HepG2 (cell line): ENCODE results near the gene TMEM87B. TPM values are rescaled to one million over a fixed set of nuclear protein-coding genes. Genes with fewer than 3 reads are reported as not detected.

ENCODE experiments used
- ATAC-seq: fragments of 200-7000 bp; cut with Tn5 transposase; 3 replicates; pipeline ENCODE4 v1.9.1; 2020; ENCODE audit warnings: mild to moderate bottlenecking, moderate library complexity
- BruUV-seq: library from RNA; stranded (reverse); fragments of 400-500 nt; replicated peaks from 2 replicates; lab custom pipeline; 2021; lab: Mats Ljungman, UMichigan
- CTCF ChIA-PET: fragments of 300-600 bp; formaldehyde crosslinking; extraction: SDS; loops from one replicate; lab custom pipeline; 2021; ENCODE audit warnings: low total read pairs, inconsistent platforms, low intra/inter-chr PET ratio; lab: Yijun Ruan, JAX
- POLR2A ChIA-PET: fragments of 350-600 bp; sonication (Branson Sonifier 250); formaldehyde crosslinking; loops from one replicate; lab custom pipeline; 2020; ENCODE audit warnings: antibody characterized with exemption, inconsistent platforms; lab: Yijun Ruan, JAX
- DNase-seq: peaks from one replicate; pipeline ENCODE4 v3.0.0-alpha.2; 2015; ENCODE audit warnings: low spot score
- FAIRE-seq: peaks from 3 replicates; lab custom pipeline; 2011; peaks lifted over from hg19 to GRCh38; lab: Jason Lieb, UNC
- H2AFZ ChIP-seq: one replicate; pipeline ENCODE4 v1.6.1; 2011; ENCODE audit warnings: low read length, inconsistent platforms
- H3K27ac ChIP-seq: fragments of 300-600 bp; 3 replicates; pipeline ENCODE4 v1.8.0; 2011; ENCODE audit warnings: mixed run types, mild to moderate bottlenecking, mixed read lengths, low read length, inconsistent platforms; ENCODE audit not compliant: insufficient read depth; ENCODE audit errors: extremely low read length
- H3K27me3 ChIP-seq, 2 experiments: fragments of 200-600 bp in 1 of 2; 2 replicates in 1 of 2; 3 replicates in 1 of 2; pipeline versions ENCODE4 v1.6.0 to v1.8.0; 2011; ENCODE audit warnings: low read length in 2 of 2, mild to moderate bottlenecking in 2 of 2, moderate library complexity in 2 of 2, inconsistent platforms in 1 of 2; ENCODE audit not compliant: insufficient read depth in 2 of 2, control insufficient read depth in 1 of 2
- H3K36me3 ChIP-seq, 2 experiments: fragments of 200-600 bp in 1 of 2; replicated peaks in 1 of 2; 2 replicates in 1 of 2; 3 replicates in 1 of 2; pipeline versions ENCODE4 v1.5.1 to v1.8.0; 2011; ENCODE audit warnings: low read length in 2 of 2, inconsistent platforms in 1 of 2; ENCODE audit not compliant: insufficient read depth in 2 of 2, control insufficient read depth in 1 of 2
- H3K4me1 ChIP-seq: 2 replicates; pipeline ENCODE4 v1.5.1; 2012; ENCODE audit warnings: low read length, inconsistent platforms; ENCODE audit not compliant: insufficient read depth
- H3K4me2 ChIP-seq: 2 replicates; pipeline ENCODE4 v1.6.0; 2011; ENCODE audit warnings: low read depth, low read length, inconsistent platforms
- H3K4me3 ChIP-seq, 3 experiments: fragments of 200-600 bp in 1 of 3; sonication (generic), shearing (Covaris generic) in 1 of 3; replicated peaks in 1 of 3; 2 replicates each; pipeline ENCODE4 v1.5.1; 2011 to 2016; ENCODE audit warnings: low read length in 3 of 3, inconsistent platforms in 2 of 3, low read depth in 2 of 3, mild to moderate bottlenecking in 2 of 3, control low read depth in 1 of 3, mixed read lengths in 1 of 3; ENCODE audit not compliant: insufficient read depth in 1 of 3
- H3K79me2 ChIP-seq: one replicate; pipeline ENCODE4 v1.6.1; 2011; ENCODE audit warnings: low read length, inconsistent platforms; ENCODE audit not compliant: insufficient read depth
- H3K9ac ChIP-seq: 2 replicates; pipeline ENCODE4 v1.6.0; 2011; ENCODE audit warnings: mild to moderate bottlenecking, low read depth, low read length, inconsistent platforms; ENCODE audit not compliant: insufficient read depth
- H3K9me3 ChIP-seq: 2 replicates; pipeline ENCODE4 v1.5.1; 2012; ENCODE audit warnings: mild to moderate bottlenecking, low read length
- H4K20me1 ChIP-seq: 2 replicates; pipeline ENCODE4 v1.6.0; 2011; ENCODE audit warnings: inconsistent platforms, mild to moderate bottlenecking, low read length, moderate library complexity; ENCODE audit not compliant: insufficient read depth
- HMG20B ChIP-seq: conservative IDR thresholded peaks from 2 replicates; pipeline ENCODE4 v1.6.1; 2016; ENCODE audit warnings: missing genetic modification reagents, missing compliant biosample characterization
- HOXA3 ChIP-seq: sonication (generic); formaldehyde crosslinking; IDR thresholded peaks from 2 replicates; pipeline ENCODE4 v1.5.0; 2020; ENCODE audit warnings: missing genetic modification reagents
- KAT2B ChIP-seq: fragments of 150-350 bp; IDR thresholded peaks from 2 replicates; pipeline ENCODE4 v1.6.1; 2014; ENCODE audit warnings: low read depth, low read length, borderline replicate concordance
- KLF16 ChIP-seq, 2 experiments: sonication (generic) in 1 of 2; formaldehyde crosslinking in 1 of 2; IDR thresholded peaks; 2 replicates each; pipeline versions ENCODE4 v1.6.1 to v1.8.0; 2016 to 2023; ENCODE audit warnings: missing genetic modification reagents in 2 of 2, missing compliant biosample characterization in 1 of 2
- MTA3 ChIP-seq: sonication (generic); formaldehyde crosslinking; IDR thresholded peaks from 2 replicates; pipeline ENCODE4 v1.4.0; 2020; ENCODE audit warnings: missing genetic modification reagents
- SCMH1 ChIP-seq: sonication (generic); formaldehyde crosslinking; IDR thresholded peaks from 2 replicates; pipeline ENCODE4 v1.9.0; 2021; ENCODE audit warnings: missing genetic modification reagents, mild to moderate bottlenecking, borderline replicate concordance
- SMARCC2 ChIP-seq: fragments of 450-650 bp; IDR thresholded peaks from 2 replicates; pipeline ENCODE4 v1.6.1; 2017; ENCODE audit warnings: antibody characterized with exemption, mild to moderate bottlenecking
- STAT5B ChIP-seq: sonication (generic); formaldehyde crosslinking; IDR thresholded peaks from 2 replicates; pipeline ENCODE4 v1.4.0; 2020; ENCODE audit warnings: missing genetic modification reagents
- TBX3 ChIP-seq: fragments of 450-650 bp; IDR thresholded peaks from 2 replicates; pipeline ENCODE4 v1.6.1; 2017; ENCODE audit warnings: antibody characterized with exemption, mild to moderate bottlenecking, inconsistent platforms, borderline replicate concordance
- ZNF225 ChIP-seq: sonication (generic); formaldehyde crosslinking; IDR thresholded peaks from 2 replicates; pipeline ENCODE4 v1.4.0; 2020; ENCODE audit warnings: mild to moderate bottlenecking, missing genetic modification reagents
- ZNF543 ChIP-seq: sonication (generic); formaldehyde crosslinking; IDR thresholded peaks from 2 replicates; pipeline ENCODE4 v1.4.0; 2020; ENCODE audit warnings: mild to moderate bottlenecking, missing genetic modification reagents
- ZNF570 ChIP-seq: sonication (generic); formaldehyde crosslinking; IDR thresholded peaks from 2 replicates; pipeline ENCODE4 v1.4.0; 2020; ENCODE audit warnings: mild to moderate bottlenecking, missing genetic modification reagents, borderline replicate concordance
- ZNF720 ChIP-seq: sonication (generic); formaldehyde crosslinking; IDR thresholded peaks from 2 replicates; pipeline ENCODE4 v1.4.0; 2020; ENCODE audit warnings: missing genetic modification reagents
- ZNF768 ChIP-seq: sonication (generic); formaldehyde crosslinking; IDR thresholded peaks from 2 replicates; pipeline ENCODE4 v1.4.0; 2020; ENCODE audit warnings: missing genetic modification reagents
- ZNF777 ChIP-seq: sonication (generic); formaldehyde crosslinking; IDR thresholded peaks from 2 replicates; pipeline ENCODE4 v1.4.0; 2020; ENCODE audit warnings: missing genetic modification reagents
- WGBS: methylation state at CpG from one replicate; pipeline ENCODE4 v1.1.6; 2017; ENCODE audit warnings: low lambda C conversion rate; 5-methylcytosine and 5-hydroxymethylcytosine counted together
- in situ Hi-C: cut with HindIII; loops from 2 replicates; pipeline ENCODE4 v1.10.0; 2017; ENCODE audit warnings: low pct_unique_long_range_greater_than_20kb; ENCODE audit not compliant: extremely low pct_ligation_motif_present
- intact Hi-C: fragments of 100-400 bp; cut with micrococcal nuclease; formaldehyde crosslinking; loops from one replicate; pipeline ENCODE4 v1.10.0; 2022; ENCODE audit not compliant: unreplicated experiment
- polyA plus RNA-seq, 8 experiments: library from polyadenylated mRNA; depleted of rRNA in 3 of 8; stranded (reverse) in 7 of 8; unstranded in 1 of 8; fragments of >200 nt; fragmentation: Illumina TruSeq in 4 of 8; extraction: Trizol in 4 of 8; gene quantifications; 2 replicates each; pipeline versions ENCODE4 v1.2.1 to v1.2.3, GENCODE V29; 2011 to 2016; ENCODE audit warnings: low read depth in 4 of 8, missing spikeins in 1 of 8, mixed read lengths in 1 of 8; ENCODE audit not compliant: insufficient read depth in 1 of 8
- total RNA-seq, 5 experiments: library from RNA; depleted of rRNA; stranded (reverse); fragments of >200 nt; fragmentation: Illumina TruSeq; extraction: Trizol; gene quantifications; 2 replicates each; pipeline ENCODE4 v1.2.3, GENCODE V29; 2016; ENCODE audit warnings: low read depth in 1 of 5

Gene TMEM87B
- total and polyA plus RNA-seq, 2 of the 13 experiments (the other 11 are each of a cell fraction or from before 2014, with no cell fraction given) = 15.1 to 16.2 TPM

DNA sequence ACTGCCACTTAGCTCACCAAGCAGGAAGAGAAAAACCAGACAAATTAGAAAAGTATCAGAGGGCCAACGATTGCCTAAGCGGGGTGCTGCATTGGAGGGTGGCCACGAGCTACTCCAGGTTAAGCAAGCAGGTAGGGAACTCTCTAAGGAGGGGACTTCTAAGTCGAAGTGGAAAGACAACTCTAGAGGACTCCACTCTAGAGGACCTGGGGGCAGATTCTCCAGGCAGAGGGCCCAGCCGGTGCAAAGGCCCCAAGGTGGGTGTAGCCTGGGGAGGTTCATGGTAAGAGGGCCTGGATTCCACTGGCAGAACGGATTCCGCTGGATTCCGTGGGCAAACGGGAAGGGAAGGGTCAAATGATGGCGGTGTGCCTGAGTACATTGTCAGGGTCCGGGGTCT, 95.8 kb downstream of the TMEM87B start:
- DNase-seq (no peak), ATAC-seq (no peak), FAIRE-seq (no peak)
- Histone ChIP-seq H3K27ac (no peak overlapping the region), H3K9ac (no peak overlapping the region), H4K20me1 (no peaks in the 10 kb centered on the region), H3K36me3 (no peaks in the 10 kb centered on the region), H3K9me3 (no peaks in the 10 kb centered on the region), H3K79me2 (no peaks in the 10 kb centered on the region), H3K4me3 (no peak overlapping the region), H3K27me3 (no peaks in the 10 kb centered on the region), H3K4me1 (peaks cover under 1% of the 10 kb centered on the region; the same call in 1 of the 2 replicates), H3K4me2 (no peak overlapping the region), H2AFZ (no peak overlapping the region)
- WGBS = 85% methylated on average over 11 of the region's 11 CpGs
- TF ChIP-seq TBX3 (no peak), ZNF570 (CRISPR knock-in tag) (no peak), KLF16 (CRISPR knock-in tag; IDR thresholded peaks at IDR 0.05) (no peak), SCMH1 (CRISPR knock-in tag) (no peak), SMARCC2 (no peak), ZNF777 (CRISPR knock-in tag) (no peak), ZNF225 (no peak), HMG20B (no peak), ZNF768 (CRISPR knock-in tag) (no peak), ZNF543 (no peak), STAT5B (no peak), KAT2B (no peak), MTA3 (CRISPR knock-in tag) (no peak), HOXA3 (CRISPR knock-in tag) (no peak), ZNF720 (CRISPR knock-in tag) (no peak)
- in situ Hi-C loops = no loop called here
- BruUV-seq = no TSS peak
- CTCF ChIA-PET = no interaction called here
- POLR2A ChIA-PET = no interaction called here
- intact Hi-C loops = no loop called here
